Lower leg skin (tissue), 3 donors: ENCODE results near the gene FOXP1.

Source experiments
- CTCF ChIP-seq, 3 donors: fragments of 450-650 bp; IDR thresholded peaks; one replicate each; pipeline ENCODE4 v1.5.1; 2016; ENCODE audit warnings: antibody characterized with exemption in 3 of 3, mild to moderate bottlenecking in 3 of 3, moderate library complexity in 2 of 3
- POLR2A ChIP-seq, 2 donors: fragments of 450-650 bp; IDR thresholded peaks; one replicate each; pipeline ENCODE4 v1.6.1; 2016 to 2017; ENCODE audit warnings: antibody characterized with exemption in 2 of 2, mild to moderate bottlenecking in 1 of 2, moderate library complexity in 1 of 2

GRCh38 chr3:71172951-71173350 lies 410.6 kb downstream of the FOXP1 start:
- TF ChIP-seq CTCF (IDR thresholded peaks at IDR 0.05), result no peak
- TF ChIP-seq POLR2A (IDR thresholded peaks at IDR 0.05), result no peak
